Stimulated activated CD8-positive, alpha-beta memory T cell treated with anti-CD3 and anti-CD28 coated beads, Interleukin-7, amount 100 ng/mL, for 1 hour (primary cell): Measurements from ENCODE around the gene CNOT1.
"Not testable (repeated sequence)": the region's sequence is repeated elsewhere in the genome, so short reads cannot be mapped to it uniquely, and the experiment has no call there.

Experiments used
- DNase-seq, 2 donors: peaks; one replicate each; pipeline ENCODE4 v3.0.0-alpha.2; 2020; ENCODE audit warnings: low read depth in 2 of 2

CNOT1 gene

DNA sequence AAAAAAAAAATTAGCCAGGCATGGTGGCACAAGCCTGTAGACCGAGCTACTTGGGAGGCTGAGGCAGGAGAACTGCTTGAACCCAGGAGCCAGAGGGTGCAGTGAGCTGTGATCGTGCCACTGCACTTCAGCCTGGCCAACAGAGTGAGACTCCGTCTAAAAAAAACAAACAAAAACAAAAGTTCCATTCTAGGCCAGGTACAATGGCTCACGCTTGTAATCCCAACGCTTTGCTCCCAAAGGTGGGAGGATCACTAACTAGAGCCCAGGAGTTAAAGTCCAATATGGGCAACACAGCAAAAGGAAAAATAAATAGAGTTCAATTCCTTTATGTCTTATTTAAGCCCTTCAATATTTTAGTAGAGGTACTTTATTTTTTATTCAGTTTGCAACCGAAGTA is 47.5 kb downstream of the CNOT1 start:
- no peak for DNase-seq

DNA sequence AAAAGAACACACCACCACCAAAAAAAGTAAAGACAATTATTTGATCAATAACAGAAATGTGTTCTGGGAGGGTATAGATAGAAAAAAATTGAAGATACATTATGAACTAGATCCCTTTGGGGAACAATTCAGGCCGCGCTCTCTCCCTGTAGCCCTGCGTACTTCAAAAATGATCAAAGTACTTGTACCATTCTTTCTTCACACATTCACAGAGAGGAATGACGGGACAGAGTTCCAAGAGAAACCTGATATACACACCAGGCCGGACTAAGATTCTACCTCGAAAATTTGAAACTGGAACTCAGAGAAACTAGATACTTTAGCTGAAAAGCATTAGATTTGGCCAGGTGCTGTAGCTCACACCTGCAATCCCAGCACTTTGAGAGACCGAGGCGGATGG is 50.0 kb downstream of the CNOT1 start:
- DNase-seq = no peak

DNA sequence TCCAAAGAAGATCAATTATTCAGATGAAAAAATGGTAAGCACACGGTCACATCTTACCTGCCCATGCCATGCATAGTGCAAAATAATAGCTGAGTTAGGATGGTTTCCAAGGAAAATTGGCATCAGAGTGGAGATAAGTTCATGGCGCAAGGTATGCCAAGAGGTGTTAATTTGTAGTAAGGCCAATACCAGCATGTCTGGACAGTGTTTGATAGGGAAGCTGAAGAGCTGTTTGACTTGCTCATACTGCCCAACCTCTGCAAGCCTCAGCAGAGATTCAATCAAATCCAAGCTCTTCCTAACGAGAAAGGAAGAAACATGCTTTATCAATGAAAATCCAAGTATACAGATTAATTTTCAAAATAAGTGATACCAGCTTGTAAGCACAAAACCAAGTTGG is 51.0 kb downstream of the CNOT1 start:
- DNase-seq = no peak

DNA sequence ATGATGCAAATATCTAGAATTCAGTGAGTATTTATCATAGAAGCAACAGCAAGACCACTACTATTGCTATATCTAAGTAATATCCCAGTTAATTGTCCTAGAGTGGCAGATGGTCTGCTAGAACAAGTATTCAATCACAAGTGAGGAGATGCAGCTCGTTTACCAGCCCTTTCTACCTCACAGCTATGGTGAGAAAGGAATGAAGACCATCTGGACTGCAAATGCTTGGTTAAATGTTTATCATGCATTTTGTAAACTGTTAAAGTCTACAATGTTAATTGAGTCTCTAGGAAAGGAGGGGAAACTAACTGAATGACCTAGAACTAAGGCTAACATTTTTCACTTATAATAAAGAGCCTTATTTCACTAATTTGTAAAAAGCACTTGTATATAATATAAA is 52.5 kb downstream of the CNOT1 start:
- no peak for DNase-seq

DNA sequence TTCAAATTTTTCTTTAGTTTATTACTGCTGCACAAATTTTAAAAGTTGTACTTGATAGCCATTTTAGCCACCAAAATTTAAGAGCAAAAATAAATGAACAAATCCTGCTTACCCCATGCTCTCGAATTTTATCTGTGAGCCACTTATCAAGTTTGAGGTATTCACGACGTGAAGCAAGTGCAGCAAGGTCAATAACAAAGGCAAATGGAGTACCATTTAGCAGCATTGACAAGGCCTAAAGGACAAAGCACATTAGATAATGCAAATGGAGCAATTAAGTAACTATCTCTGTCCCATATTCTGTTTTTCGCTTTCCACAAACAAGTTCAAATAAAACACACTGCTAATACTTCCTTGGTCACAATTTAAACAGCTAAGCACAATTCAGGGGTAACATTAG is 54.7 kb downstream of the CNOT1 start:
- DNase-seq = no peak

DNA sequence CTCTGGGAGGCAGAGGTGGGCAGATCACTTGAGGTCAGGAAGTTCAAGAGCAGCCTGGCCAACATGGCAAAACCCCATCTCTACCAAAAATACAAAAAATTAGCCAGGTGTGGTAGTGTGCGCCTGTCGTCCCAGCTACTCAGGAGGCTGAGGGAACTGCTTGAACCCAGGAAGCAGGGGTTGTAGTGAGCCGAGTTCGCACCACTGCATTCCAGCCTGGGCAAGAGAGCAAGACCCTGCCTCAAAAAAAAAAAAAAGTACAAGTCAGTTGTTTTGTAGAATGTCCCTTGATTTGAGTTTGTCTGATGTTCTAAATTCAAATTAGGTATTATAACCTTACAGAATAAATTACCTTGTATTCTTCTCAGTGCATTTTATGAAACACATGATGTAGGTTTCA is 63.9 kb downstream of the CNOT1 start:
- not testable (repeated sequence) for DNase-seq

DNA sequence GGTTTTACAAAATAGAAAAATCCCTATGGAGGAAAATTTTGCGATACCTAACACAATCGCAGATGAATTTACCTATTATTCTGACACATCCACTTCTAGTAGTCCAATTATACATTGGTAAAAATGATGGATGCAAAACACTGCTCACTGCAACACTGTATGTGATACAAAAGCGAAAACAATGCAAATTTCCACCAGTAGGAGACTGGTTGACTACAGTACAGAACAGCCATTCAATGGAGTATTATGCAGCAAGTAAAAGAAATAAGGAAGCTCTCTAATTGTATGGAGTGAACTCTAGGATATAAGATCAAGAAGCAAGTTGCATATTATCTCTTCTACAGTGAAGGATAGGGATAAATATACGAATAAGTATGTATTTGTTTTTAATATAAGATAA is 65.9 kb downstream of the CNOT1 start:
- no peak for DNase-seq

DNA sequence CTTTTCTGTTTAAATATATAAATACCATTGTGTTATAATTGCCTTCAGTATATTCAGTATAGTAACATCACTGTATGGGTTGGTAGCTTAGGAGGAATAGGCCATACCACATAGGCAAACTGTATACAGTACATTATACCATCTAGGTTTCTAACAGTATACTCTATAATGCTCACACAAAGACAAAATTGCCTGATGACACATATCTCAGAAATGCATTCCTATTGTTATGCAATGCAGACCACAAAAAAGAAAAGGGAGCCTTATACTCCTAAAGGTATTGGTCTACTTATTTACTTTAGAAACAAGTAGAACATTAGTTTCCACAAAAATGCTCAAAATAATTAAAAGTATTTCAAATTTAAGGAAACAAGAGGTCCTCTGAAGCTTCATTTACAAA is 66.4 kb downstream of the CNOT1 start:
- no peak for DNase-seq

DNA sequence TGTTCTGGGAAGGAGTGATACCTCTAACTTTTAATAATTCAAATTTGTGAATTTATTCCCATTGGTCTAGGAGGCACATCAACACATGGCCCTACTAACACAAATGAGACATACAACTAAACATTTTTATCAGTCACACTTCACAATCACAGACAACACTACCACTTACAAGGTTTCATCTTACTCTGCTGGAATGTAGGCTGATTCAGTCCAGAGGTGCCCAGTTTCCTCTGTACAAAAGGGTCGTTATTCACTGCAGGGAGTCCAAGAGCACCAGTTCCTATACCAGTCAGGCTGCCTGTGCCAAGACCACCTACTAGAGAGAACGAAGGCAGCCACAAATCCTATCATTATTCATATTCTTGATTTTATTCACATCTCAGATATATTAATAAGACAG is 72.9 kb downstream of the CNOT1 start:
- no peak for DNase-seq

DNA sequence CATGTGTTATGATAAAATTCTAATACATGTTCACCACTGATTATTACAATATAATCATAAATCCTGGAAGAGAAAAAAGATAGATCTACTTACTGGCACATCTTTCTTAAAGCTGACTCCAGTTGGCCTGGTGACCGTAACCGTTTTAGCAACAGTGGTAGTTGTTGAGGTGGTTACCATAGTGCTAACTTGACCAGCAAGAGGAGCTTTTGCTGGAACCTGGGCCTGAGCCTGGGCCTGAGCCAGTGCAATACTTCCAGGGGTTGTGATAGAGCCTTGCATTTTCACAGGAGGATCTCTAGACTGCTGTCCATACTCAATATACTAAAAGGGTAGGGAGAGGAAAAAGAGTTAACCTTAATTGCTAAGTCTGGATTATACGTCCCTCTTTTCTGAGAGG is 78.1 kb downstream of the CNOT1 start:
- DNase-seq = no peak

DNA sequence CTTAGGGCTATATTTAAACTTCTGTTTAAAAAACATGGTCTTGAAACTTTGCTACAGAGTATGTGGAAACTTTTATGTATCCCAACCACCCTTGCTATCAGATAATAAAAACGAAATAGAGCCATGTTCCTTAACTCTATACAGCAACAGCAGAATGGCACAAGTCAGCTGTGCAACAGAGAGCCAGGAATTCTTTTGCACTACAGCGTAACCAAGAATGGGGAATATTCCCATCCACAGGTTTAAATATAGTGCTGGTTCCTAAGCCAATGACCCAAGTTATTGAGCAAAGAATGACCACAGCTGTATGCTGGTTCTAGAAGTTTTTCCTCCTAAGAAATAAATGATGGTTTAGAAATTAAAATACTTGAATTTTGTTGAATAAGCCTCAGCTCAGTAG is 81.2 kb downstream of the CNOT1 start:
- DNase-seq = no peak

DNA sequence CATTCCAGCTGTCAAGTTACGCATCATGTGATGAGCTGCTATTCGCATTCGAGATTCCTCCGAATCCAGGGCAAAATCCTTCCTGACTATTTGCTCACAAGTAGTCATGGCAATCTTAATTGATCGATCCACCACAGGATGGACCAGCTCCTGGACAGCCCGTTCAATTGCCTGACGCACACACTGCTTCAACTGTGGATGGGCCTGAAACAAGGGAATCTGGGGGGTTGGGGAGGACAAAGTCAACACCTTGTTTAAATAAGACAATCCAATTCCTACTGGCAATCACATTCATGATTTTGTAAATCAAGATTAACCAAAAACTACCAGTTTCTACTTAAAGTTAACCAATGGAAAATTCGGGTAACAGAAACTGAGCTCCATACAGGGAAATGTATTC is 85.9 kb downstream of the CNOT1 start:
- no peak for DNase-seq

DNA sequence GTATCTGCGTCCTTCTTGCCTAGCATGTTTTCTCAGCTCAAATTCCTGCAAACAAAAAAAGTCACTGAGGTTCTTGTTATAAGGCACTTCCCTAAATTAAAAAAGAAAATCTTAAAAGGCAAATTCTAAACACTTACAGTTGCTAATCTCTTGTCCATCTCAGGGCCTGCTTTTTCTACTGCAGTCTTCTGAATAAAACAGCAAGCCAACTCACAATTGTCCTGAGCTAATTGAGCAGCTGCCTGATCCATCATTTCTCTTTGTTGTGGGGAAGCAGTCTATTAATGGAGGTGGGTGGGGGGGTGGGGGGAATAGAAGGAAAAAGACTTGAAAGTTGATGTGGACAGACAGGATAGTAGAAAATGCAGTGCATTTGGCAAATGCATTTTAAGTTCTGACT is 87.3 kb downstream of the CNOT1 start:
- no peak for DNase-seq

DNA sequence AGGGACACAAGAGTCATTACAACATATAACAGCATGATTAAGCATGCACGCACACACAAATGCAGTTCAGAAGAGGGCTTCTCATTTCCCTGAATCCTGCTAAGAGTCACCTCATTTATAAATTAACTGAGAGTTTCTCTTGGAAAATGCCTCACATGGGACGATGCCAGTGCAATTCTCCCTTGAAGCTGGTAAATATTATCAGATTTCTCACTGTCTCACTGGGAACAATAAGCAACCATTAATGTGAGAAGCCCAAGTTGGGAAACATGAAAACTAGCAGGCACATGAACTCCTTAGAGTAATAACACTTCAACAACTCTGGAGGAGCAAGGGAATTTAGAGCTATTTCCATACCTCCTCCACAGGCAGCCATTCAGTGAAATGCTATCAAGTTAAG is 87.9 kb downstream of the CNOT1 start:
- no peak for DNase-seq

DNA sequence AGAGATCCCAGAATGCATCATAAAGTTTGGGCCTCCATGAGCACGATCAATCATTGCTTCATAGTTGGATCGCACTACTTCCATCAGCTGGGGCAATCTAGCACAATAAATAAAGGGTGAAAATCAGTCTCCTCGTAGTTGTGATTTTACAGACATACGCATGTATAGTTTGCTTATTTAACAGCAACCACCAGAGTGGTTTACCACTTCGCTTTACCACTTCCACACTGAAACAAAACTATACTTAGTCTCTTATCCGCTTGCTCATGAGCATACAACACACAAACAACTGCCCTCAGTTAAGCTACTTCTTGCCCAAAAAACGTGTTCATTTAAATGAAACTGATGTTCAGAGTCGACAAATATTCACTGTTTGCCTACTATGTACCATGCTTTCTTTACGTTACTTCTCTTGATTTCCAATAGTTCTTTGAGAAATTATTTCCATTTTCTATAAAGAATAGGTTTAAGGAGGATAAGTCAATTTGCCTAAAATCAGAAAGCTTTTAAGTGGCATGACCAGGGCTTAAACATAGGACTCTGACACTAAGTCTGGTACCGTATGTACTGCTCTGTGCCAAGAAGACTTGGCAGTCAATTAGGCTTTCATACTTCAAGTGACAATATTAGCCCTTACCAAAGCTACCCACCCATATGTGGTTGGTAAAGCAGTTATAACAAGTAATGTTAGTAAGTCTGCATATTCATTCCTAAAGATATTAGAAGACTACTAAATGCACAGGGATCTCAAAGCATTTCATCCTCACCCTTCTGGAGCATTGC is 92.3 kb downstream of the CNOT1 start:
- no peak for DNase-seq

DNA sequence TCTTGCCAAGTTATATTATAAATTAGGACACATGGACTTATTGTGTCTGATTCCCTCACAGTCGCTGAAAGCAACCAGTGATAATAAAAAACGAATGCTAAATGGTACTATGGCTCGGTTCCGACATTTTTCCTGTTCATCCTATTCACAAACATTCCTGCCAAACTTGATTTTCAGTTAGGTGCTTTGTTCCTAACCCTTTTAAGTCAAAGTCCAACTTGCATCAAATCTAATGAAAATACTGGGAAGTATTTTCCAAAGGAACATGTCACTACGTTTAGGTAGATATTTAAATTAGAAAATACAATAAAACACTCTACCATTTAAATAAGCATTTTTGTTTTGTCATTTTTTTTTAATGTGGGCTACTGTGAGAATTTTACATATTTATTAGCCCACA is 93.3 kb downstream of the CNOT1 start:
- DNase-seq = no peak

DNA sequence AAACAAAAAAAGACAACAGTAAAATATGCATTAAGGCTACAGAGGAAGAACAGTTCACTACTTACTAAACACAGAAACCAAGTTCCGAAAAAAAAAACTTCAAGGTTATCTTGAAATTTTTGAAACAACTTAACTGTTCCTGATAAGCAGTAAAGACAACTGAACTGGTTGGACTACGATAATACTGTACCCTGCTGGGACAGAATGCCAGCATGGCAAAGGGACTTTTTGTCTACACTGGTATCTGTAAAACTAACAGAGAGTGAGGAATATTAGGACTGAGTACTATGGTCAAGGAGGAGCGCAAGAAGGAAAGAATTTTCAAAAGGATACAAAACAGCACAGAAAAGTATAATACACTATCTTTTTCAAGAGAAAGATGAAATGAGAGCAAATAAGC is 94.5 kb downstream of the CNOT1 start:
- no peak for DNase-seq

DNA sequence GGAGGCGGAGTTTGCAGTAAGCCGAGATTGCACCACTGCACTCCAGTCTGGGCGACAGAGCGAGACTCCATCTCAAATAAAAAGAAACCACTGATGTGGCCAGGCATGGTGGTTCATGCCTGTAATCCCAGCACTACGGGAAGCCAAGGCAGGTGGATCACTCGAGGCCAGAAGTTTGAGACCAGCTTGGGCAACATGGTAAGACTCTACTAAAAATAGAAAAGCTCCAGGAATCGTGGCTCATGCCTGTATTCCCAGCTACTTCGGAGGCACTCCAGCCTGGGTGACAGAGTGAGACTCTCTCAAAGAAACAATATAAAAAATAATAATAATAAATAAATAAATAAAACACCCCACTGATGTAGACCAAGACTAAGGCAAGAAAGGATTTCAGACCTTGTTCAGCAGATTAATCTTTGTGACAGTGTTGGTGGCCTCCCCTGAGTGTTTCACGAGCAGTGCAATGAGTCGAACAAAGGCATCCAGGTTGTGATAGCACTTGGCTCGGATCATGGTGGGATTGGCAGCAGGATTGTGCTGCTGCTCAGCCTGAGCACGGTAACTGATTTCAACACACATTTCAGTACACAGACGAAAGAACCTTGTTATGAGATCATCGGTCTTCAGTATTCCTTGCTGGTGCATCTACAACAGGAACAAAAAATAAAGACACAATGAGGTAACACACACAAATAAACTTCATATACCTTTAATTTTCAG is 95.7 kb downstream of the CNOT1 start:
- DNase-seq = no peak

DNA sequence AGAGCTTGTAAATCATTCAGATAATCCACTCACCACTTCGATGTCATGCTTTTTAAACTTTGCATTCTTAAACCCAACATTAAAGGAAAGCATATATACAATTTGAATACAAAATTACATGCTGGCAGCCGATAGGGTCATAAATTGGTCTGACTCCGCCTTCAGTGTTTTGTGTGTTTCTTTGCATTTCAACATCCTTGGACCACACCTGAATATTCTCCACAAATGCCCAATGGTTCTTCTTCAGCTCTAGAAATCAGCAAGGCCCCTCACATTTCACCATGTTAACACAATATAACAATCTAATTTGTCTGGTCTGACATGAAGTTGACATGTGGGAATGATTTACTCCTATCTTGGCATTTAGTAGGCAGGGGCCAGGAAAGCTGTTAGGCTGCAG is 97.2 kb downstream of the CNOT1 start:
- DNase-seq = no peak

DNA sequence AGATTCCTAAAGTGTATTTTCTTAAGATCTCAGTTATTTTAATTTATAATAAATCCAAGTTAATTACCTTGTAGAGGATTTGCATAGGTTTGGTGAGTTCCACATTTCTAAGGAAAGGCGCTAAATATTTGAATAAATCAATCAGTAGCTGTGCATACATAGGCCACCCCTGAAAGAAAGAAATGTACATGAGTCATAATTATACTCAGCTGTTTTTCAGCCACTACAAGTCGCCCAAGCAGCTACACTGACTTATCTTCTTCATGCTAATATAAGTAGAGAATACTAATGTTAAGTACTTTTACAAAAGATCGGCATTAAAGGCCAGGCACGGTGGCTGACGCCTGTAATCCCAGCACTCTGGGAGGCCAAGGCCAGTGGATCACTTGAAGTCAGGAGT is 99.4 kb downstream of the CNOT1 start:
- no peak for DNase-seq

DNA sequence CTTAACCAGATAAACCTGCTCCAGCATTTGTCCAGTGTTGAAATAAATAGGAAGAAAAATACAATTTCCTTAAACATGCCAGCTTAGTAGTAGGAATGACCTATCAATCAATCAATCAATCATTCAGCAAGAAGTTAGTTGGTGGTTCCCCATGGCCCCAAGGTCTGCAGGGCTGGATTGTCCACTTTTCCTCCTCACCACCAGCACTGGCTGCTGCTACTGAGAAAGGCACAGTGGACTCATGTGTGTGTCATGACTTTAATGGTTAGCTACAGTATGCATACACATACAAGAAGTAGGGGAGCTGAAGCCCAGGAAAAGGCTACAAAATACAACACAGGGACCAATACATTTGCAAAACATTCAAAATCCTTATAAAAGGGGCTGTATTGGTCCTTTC is 109.9 kb downstream of the CNOT1 start:
- DNase-seq = no peak

DNA sequence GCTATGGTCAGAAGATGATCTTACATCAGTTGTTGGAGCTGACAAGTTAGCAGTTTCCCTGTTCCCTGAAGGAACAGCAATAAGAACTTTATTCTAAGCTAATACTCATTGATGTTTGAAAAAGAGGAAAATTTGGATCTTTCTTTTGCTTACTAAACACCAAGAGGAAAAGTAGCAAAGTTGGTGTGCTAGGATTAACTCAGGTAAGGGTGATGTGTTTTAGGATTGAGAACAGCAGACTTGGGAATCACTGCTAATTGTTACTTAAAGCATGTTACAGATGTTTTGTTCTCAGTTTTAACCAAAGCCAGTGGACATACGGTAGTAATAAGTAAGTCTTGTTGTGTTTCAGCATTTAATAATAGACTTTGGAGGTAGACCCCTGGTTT is 110.7 kb downstream of the CNOT1 start:
- DNase-seq = no peak

DNA sequence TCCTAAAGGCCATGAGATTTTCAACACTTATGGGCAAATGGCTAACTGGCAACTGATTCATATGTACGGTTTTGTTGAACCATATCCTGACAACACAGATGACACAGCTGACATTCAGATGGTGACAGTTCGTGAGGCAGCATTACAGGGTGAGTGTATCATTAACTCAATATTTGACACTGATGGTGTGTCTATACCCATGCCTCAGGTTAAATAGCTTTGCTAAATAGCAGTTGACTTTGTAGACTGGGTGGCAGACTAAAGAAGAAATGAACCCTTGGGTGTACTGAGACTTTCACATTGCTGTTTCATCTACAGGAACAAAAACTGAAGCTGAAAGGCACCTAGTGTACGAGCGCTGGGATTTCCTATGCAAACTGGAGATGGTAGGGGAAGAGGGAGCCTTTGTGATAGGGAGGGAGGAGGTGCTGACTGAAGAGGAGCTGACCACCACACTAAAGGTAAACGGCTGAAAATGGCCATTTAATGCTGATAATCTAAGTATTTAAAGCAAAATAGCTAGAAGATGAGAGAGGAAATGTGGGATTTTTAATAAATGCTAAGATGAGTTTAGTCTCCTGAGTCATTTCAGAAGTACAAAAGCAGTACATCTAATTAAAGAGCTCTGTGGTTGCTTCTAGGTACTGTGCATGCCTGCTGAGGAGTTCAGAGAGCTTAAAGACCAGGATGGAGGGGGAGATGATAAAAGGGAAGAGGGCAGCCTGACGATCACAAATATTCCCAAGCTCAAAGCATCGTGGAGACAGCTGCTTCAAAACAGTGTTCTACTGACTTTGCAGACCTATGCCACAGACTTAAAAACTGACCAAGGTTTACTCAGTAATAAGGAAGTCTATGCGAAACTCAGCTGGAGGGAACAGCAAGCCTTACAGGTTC is 111.3 kb downstream of the CNOT1 start:
- no peak for DNase-seq
